ENCODE data around the gene MDM4. TPM values are rescaled to one million over a fixed set of nuclear protein-coding genes. Genes with fewer than 3 reads are reported as not detected.
"Not testable (repeated sequence)": the region's sequence is repeated elsewhere in the genome, so short reads cannot be mapped to it uniquely, and the experiment has no call there.

MDM4 gene
- total RNA-seq, 1 donor: 38.5 TPM

GRCh38 chr1:204513117-204513716 is 3.0 kb upstream of the MDM4 start:
- DNase-seq (ENCODE audit: low read depth in 2 of 3, low spot score in 2 of 3): peak in 2 of 3 donors; percentile 69 to 90

DNA sequence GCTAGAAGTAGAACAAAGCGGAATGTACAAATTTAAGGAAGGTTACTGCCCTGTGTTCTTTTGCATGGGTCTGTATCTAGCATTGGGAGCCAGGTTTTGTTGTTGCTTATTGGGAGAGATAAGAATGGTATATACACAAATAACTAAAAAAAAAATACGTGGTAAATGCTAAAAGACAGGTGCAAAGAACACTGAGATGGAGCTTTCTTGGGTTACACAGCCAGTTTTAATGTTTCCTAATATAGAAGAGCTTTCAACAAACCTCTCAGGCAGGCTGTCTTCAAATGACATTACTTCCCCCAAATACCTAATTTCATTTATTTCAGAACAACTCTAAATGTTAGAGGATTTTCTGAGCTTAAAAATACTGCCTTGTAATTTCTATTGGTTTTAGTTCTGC is 1.4 kb upstream of the MDM4 start:
- DNase-seq (ENCODE audit: low read depth in 2 of 3, low spot score in 2 of 3): no peak

DNA sequence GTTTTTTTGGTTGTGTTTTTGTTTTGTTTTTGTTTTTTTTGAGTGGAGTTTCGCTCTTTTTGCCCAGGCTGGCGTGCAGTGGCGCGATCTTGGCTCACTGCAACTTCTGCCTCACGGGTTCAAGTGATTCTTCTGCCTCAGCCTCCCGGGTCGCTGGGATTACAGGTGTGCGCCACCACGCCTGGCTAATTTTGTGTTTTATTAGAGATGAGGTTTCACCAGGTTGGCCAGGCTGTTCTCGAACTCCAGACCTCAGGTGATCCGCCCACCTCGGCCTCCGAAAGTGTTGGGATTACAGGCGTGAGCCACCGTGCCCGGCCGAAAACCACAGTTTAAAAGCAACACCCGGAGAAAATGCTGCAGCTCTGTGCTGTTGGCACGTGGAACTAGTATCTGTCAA is 1.2 kb downstream of the MDM4 start:
- not testable (repeated sequence) for DNase-seq (ENCODE audit: low read depth in 2 of 3, low spot score in 2 of 3)

DNA sequence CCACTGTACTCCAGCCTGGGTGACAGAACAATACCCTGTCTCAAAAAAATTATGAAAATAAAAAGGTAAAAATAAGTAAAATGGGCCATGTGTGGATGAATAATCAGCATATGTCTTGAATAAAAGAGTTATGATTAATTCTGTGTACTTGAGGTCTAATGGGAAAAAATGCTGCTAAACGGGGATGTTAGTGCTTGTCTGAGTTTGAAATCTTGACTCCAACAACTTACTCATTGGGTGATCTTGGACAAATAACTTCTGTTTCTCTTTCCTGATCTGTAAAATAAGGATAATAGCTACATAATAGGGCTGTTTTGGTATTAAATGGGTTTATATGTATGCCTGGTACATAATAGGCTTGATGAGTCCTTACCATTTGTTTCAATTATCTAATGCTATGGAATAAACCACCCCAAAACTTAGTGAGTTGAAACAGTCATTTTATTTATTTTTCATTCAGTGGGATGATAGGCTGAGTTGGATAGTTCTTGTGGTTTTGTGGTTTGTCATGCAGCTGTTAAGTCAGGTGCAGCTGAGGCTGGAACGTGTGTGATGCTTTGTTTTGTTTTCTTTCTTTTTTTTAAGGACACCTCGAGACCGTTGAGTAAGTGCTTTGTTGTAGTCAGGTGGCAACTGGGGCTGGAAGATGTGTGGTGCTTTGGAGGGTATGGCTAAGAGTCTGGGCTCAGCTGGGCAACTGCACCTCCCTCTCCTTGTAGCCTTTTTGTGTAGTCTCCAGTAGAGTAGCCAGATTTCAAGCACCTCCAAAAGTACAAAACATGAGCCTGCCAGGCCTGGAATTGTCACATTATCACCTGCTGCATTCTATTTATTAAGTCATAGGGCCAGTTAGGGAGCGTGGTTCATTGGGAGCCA is 4.9 kb downstream of the MDM4 start:
- DNase-seq (ENCODE audit: low read depth in 2 of 3, low spot score in 2 of 3): peak; percentile 47 to 89 (median 79)

DNA sequence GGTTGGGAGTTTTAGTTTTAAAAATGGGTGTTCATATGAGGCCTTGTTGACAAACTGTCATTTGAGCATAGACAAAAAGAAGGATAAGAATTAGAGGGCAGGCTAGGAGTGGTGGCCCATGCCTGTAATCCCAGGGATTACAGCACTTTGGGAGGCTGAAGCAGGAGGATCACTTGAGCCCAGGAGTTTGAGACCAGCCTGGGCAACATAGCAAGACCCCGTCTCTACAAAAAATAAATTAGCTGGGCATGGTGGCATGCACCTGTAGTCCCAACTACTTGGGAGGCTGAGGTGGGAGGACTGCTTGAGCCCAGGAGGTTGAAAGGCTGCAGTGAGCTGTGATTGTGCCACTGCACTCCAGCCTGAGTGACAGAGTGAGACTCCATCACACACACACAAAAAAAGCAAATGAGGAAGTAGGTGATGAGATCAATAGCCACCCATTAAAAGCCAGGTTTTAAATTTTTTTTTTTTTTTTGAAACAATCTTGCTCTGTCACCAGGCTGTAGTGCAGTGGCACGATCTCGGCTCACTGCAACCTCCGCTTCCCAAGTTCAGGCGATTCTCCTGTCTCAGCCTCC is 5.8 kb downstream of the MDM4 start:
- DNase-seq (ENCODE audit: low read depth in 2 of 3, low spot score in 2 of 3): peak in 1 of 3 donors; percentile 33

DNA sequence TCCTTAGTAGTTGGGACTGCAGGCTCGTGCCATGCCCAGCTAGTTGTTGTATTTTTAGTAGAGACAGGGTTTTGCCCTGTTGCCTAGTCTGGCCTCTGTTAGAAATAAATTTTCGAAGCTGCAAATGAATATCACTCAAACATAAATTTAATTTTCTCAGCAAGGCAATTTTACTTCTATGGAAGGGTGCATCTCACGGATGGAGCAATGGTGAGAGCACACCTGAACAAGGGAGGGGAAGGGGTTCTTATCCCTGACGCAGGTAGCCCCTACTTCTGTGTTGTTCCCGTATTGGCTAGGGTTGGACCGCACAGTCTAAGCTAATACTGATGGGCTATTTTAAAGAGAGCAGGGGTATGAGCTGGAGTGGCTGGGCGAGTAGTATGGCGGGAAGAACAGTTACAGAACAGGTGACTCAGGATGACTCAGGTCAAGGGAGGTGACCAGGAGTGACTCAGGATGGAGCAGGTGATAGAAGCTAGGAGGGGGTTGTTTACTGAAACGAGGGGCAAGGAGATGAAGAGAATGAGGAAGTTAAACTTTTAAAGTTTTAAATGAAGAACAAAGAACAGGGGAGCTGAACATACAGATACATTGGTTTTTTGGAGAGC is 7.5 kb downstream of the MDM4 start:
- DNase-seq (ENCODE audit: low read depth in 2 of 3, low spot score in 2 of 3): peak in 1 of 3 donors; percentile 22

DNA sequence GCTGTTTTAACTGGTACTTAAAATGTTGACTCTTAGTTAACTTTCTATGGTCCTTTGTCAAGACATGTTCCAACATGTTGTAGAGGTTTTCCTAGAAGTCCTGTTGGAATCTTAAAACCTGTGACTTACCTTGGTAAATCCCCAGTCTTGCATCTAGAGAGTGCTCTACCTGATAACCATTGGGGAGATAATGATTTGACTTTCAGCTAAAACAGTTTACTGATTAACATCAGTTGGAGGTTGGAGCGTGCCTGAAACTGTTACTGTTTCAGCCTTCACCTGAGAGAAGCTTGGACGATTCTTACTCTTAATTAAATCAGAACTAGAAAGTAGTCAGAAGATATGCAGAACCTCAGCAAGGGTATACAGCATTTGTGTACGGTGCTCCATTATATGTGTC is 8.8 kb downstream of the MDM4 start:
- no peak for DNase-seq (ENCODE audit: low read depth in 2 of 3, low spot score in 2 of 3)

- DNase-seq (ENCODE audit: low read depth in 2 of 3, low spot score in 2 of 3): no peak
Measured at GRCh38 chr1:204528241-204528640, 12.0 kb downstream of the MDM4 start.

DNA sequence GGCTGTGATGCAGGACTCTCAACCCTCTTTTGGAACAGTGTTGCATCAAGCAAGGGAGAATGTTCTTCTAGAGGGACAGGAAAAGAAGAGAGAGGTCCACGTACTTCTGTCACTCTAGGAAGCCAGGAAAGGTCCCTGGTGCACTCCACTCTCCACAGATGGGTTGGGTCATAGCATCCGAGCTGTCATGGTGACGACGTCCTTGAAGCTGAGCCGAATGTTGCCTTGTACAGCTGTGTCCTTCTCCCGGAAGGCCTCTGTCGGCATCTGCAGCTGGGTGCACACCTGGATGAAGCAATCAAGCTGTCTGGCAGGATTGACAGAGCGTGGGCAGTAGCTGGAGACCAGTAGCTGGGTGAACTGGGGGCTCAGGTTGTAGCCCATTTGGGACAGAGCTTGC is 12.5 kb downstream of the MDM4 start:
- DNase-seq (ENCODE audit: low read depth in 2 of 3, low spot score in 2 of 3): no peak

DNA sequence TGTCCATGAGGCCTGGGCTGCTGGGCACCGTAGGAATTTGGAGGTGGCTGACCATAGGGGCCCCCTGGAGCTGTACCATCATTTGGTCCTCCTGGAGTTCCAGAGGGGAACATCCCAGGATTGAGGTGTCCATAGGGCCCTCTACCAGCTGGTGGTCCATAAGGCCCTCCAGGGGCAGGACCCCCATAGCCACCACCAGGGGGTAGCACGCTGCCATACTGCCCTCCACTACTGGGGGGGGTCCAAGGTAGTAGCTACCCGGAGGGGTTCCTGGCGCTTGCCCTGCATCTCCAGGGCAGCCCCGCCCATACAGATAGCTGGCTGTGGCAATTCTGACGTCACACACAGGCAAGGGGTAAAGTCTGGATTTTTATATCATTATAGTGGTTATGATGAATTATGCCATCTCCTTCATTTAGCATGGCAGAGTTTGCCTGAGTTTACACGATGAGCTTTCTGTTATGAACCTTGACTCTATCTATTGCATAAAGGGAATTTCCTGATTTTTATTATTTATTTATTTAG is 13.2 kb downstream of the MDM4 start:
- no peak for DNase-seq (ENCODE audit: low read depth in 2 of 3, low spot score in 2 of 3)

DNA sequence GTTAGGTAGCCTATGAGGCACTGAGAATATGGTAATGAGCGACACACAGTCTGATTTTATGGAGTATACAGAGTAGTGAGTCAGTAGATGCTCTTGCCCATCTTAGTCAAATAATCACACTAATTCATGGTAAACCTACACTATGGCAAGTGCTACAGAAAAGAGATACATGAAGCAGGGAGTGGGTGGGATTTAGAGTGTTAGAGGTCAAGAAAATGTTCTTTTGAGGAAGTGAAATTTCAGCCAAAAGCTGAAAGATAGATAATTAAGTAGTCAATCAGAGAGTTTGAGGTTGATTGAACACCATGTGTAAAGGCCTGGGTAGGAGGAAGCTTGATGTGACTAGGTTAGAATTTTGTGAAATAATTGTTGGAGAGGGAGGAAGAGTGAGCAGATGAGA is 14.7 kb downstream of the MDM4 start:
- DNase-seq (ENCODE audit: low read depth in 2 of 3, low spot score in 2 of 3): no peak

DNA sequence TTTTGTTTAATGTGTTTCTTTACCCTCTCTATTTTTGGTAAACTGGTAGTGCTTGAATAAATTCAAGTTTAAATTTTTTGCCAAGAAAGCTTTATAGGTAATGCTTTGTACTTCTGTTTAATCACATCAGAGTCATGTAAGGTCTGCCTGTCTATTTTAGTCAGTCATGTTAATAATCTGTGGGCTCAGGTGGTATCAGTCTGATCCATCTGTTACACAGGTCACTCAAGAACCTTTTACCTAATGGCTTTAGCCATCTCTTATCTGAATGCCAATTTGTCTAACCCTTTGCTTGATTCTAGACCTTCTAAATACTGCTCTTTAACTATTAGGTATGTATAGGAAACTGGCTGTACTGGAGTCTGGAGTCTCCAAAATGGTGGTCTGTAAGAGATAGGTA is 16.6 kb downstream of the MDM4 start:
- DNase-seq (ENCODE audit: low read depth in 2 of 3, low spot score in 2 of 3): no peak

GRCh38 chr1:204541626-204542025 is 25.4 kb downstream of the MDM4 start:
- DNase-seq (ENCODE audit: low read depth in 2 of 3, low spot score in 2 of 3): no peak

- DNase-seq (ENCODE audit: low read depth in 2 of 3, low spot score in 2 of 3): peak in 2 of 3 donors; percentile 41 to 78
Measured at GRCh38 chr1:204544321-204544720, 28.1 kb downstream of the MDM4 start.

DNA sequence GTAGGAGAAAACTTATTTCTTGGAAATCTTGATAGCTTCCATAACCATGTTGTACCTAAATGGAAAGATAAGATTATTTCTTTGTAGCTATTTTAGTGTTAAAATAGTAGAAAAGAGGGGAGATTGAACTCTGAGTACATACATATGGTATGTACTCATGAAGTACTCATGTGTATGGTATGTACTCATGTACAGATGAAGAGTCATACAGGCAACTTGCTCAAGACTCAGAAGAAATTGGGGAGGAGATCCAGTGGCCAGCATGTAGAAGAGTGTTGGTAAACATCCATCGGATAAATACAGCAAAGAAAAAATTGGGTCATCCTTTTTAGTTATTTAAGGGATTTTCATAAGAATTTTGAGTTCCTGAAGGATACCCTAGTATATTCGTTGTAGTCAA is 29.0 kb downstream of the MDM4 start:
- DNase-seq (ENCODE audit: low read depth in 2 of 3, low spot score in 2 of 3): no peak

- peak in 1 of 3 donors; percentile 26 for DNase-seq (ENCODE audit: low read depth in 2 of 3, low spot score in 2 of 3)
Measured at GRCh38 chr1:204545881-204546280, 29.7 kb downstream of the MDM4 start.

GRCh38 chr1:204548265-204548664 is 32.1 kb downstream of the MDM4 start:
- no peak for DNase-seq (ENCODE audit: low read depth in 2 of 3, low spot score in 2 of 3)

DNA sequence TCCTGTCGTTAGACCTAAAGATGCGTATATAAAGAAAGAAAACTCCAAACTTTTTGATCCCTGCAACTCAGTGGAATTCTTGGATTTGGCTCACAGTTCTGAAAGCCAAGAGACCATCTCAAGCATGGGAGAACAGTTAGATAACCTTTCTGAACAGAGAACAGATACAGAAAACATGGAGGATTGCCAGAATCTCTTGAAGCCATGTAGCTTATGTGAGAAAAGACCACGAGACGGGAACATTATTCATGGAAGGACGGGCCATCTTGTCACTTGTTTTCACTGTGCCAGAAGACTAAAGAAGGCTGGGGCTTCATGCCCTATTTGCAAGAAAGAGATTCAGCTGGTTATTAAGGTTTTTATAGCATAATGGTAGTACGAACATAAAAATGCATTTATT is 33.1 kb downstream of the MDM4 start:
- DNase-seq (ENCODE audit: low read depth in 2 of 3, low spot score in 2 of 3): no peak

- DNase-seq (ENCODE audit: low read depth in 2 of 3, low spot score in 2 of 3): no peak
Measured at GRCh38 chr1:204550926-204551325, 34.7 kb downstream of the MDM4 start.

- no peak for DNase-seq (ENCODE audit: low read depth in 2 of 3, low spot score in 2 of 3)
Measured at GRCh38 chr1:204556458-204557052, 40.3 kb downstream of the MDM4 start.

DNA sequence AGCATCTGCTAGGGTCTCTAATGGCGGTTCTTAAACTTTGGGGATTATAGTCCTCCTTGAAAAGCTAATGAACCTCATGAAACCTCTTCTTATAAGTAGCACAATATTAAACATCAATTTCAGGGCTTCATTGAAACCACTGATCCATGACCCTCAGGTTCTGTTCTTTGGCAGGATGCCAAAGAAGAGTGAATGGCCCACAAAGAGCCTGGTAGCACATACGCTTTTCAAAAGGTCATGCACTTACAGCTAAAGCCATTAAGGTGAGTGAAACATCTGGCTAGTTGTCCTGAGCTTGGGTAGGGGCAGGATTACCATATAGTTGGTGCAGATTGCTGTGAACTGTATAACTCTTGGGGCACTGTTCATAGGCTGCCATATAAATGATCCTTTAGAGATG is 42.3 kb downstream of the MDM4 start:
- no peak for DNase-seq (ENCODE audit: low read depth in 2 of 3, low spot score in 2 of 3)
